Osteoblast (primary cell): ENCODE data around the gene TLE4. TPM values are rescaled to one million over a fixed set of nuclear protein-coding genes. Genes with fewer than 3 reads are reported as not detected.

Experiments used
- DNase-seq: peaks from one replicate; pipeline ENCODE4 v3.0.0; 2011; ENCODE audit warnings: low spot score, mixed read lengths; ENCODE audit not compliant: insufficient read length; ENCODE audit errors: missing footprints
- H2AFZ ChIP-seq: 2 replicates; pipeline ENCODE4 v1.6.0; 2011; ENCODE audit warnings: mild to moderate bottlenecking, low read length
- H3K27ac ChIP-seq: 2 replicates; pipeline ENCODE4 v1.5.1; 2011; ENCODE audit warnings: mild to moderate bottlenecking, low read depth, low read length, moderate library complexity
- H3K27me3 ChIP-seq: 2 replicates; pipeline ENCODE4 v1.6.0; 2012; ENCODE audit warnings: mild to moderate bottlenecking, control low read depth, inconsistent platforms, low read length, moderate library complexity; ENCODE audit not compliant: insufficient read depth
- H3K36me3 ChIP-seq: 2 replicates; pipeline ENCODE4 v1.5.1; 2011; ENCODE audit warnings: mild to moderate bottlenecking, low read length, control low read depth, moderate library complexity; ENCODE audit not compliant: insufficient read depth
- H3K4me1 ChIP-seq: 2 replicates; pipeline ENCODE4 v1.5.1; 2011; ENCODE audit warnings: mild to moderate bottlenecking, low read length, control low read depth, moderate library complexity; ENCODE audit not compliant: insufficient read depth
- H3K4me2 ChIP-seq: 2 replicates; pipeline ENCODE4 v1.6.0; 2011; ENCODE audit warnings: mild to moderate bottlenecking, low read length; ENCODE audit not compliant: insufficient read depth
- H3K4me3 ChIP-seq: fragments of 200-600 bp; sonication (generic); 3 replicates; pipeline ENCODE4 v1.5.1; 2012; ENCODE audit warnings: mild to moderate bottlenecking, low read length, inconsistent platforms; ENCODE audit not compliant: insufficient read depth
- H3K79me2 ChIP-seq: 2 replicates; pipeline ENCODE4 v1.6.0; 2012; ENCODE audit warnings: mild to moderate bottlenecking, low read length, control low read depth, inconsistent platforms; ENCODE audit not compliant: insufficient read depth
- H3K9me3 ChIP-seq: 2 replicates; pipeline ENCODE4 v1.5.1; 2011; ENCODE audit warnings: low read depth, low read length, control low read depth
- H4K20me1 ChIP-seq: 2 replicates; pipeline ENCODE4 v1.6.0; 2012; ENCODE audit warnings: mild to moderate bottlenecking, low read length, control low read depth; ENCODE audit not compliant: insufficient read depth
- total RNA-seq: library from RNA; depleted of rRNA; stranded (reverse); fragments of >200 nt; gene quantifications from 2 replicates; pipeline ENCODE4 v1.2.3, GENCODE V29; 2012
- TF ChIP-seq, protein P1 (sequence below): IDR thresholded peaks from 2 replicates; pipeline ENCODE4 v1.5.1; 2011; ENCODE audit warnings: mild to moderate bottlenecking, low read depth, low read length, moderate library complexity; ENCODE audit errors: extremely low read depth

The TLE4 gene
- total RNA-seq, 1 donor: 62.2 TPM

GRCh38 chr9:79766091-79766490 is 194.3 kb downstream of the TLE4 start:
- H3K27me3 ChIP-seq: no peaks in the 10 kb centered on the region
- H3K4me2 ChIP-seq: no peak overlapping the region
- H3K36me3 ChIP-seq: no peaks in the 10 kb centered on the region
- H3K4me1 ChIP-seq: peaks cover 14% of the 10 kb centered on the region
- no peak for DNase-seq
- H4K20me1 ChIP-seq: no peaks in the 10 kb centered on the region
- H2AFZ ChIP-seq: no peak overlapping the region
- no peak overlapping the region for H3K27ac ChIP-seq
- no peaks in the 10 kb centered on the region for H3K79me2 ChIP-seq
- no peaks in the 10 kb centered on the region for H3K9me3 ChIP-seq
- no peak overlapping the region for H3K4me3 ChIP-seq
- TF ChIP-seq, protein P1, sequence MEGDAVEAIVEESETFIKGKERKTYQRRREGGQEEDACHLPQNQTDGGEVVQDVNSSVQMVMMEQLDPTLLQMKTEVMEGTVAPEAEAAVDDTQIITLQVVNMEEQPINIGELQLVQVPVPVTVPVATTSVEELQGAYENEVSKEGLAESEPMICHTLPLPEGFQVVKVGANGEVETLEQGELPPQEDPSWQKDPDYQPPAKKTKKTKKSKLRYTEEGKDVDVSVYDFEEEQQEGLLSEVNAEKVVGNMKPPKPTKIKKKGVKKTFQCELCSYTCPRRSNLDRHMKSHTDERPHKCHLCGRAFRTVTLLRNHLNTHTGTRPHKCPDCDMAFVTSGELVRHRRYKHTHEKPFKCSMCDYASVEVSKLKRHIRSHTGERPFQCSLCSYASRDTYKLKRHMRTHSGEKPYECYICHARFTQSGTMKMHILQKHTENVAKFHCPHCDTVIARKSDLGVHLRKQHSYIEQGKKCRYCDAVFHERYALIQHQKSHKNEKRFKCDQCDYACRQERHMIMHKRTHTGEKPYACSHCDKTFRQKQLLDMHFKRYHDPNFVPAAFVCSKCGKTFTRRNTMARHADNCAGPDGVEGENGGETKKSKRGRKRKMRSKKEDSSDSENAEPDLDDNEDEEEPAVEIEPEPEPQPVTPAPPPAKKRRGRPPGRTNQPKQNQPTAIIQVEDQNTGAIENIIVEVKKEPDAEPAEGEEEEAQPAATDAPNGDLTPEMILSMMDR: no peak

GRCh38 chr9:79768194-79768593 is 196.4 kb downstream of the TLE4 start:
- no peak overlapping the region for H2AFZ ChIP-seq
- no peak overlapping the region for H3K27ac ChIP-seq
- H3K4me2 ChIP-seq: no peak overlapping the region
- no peak for DNase-seq
- no peak overlapping the region for H3K4me3 ChIP-seq
- H3K36me3 ChIP-seq: no peaks in the 10 kb centered on the region
- TF ChIP-seq, protein P1: no peak
- H4K20me1 ChIP-seq: no peaks in the 10 kb centered on the region
- peaks cover 5% of the 10 kb centered on the region for H3K27me3 ChIP-seq
- H3K4me1 ChIP-seq: peaks cover 14% of the 10 kb centered on the region
- no peaks in the 10 kb centered on the region for H3K9me3 ChIP-seq
- no peaks in the 10 kb centered on the region for H3K79me2 ChIP-seq

DNA sequence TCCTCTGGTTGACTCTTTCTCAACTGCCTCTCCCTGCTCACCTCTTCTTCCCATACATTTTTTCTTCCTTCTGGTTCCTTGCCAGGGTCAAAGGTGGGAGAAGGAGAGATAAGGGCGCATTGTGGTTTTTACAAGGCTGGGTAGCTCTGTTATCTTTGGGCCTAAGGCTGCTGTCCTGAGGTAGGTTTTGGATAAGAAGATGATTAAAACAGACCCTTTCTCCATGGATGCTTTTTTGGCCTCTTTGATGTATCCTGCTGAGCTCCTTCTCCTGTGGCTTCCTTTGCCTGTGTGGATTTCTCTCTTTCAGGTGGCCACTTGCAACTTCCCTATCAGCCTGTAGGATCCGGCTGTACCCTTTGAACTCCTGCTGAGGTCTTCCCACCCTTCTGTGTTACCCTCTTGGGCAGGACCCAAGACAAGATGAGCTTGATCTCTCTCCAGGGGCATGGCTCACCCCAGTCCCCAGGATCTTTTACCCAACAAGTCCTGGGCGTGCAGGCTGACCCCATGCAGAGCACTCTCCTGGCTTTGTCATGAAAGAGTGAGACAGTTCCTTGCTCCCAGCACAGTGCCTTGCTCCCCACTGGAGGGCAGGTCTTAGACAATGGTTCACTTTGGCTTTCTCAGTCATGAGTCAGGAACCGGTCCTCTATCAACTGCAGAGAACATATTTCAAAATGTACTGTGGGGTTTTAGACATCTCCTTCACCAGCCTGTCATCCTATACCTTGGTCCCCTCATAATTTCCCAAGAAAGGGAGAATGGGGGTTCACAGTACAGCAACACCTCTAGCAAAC is 197.9 kb downstream of the TLE4 start:
- H3K4me1 ChIP-seq: peaks cover 6% of the 10 kb centered on the region
- no peak overlapping the region for H2AFZ ChIP-seq
- no peak overlapping the region for H3K4me3 ChIP-seq
- TF ChIP-seq, protein P1: peak; percentile 36
- no peak overlapping the region for H3K4me2 ChIP-seq
- H3K27me3 ChIP-seq: peaks cover 5% of the 10 kb centered on the region
- no peak for DNase-seq
- H3K27ac ChIP-seq: no peak overlapping the region
- no peaks in the 10 kb centered on the region for H4K20me1 ChIP-seq
- no peaks in the 10 kb centered on the region for H3K9me3 ChIP-seq
- H3K36me3 ChIP-seq: no peaks in the 10 kb centered on the region
- no peaks in the 10 kb centered on the region for H3K79me2 ChIP-seq

DNA sequence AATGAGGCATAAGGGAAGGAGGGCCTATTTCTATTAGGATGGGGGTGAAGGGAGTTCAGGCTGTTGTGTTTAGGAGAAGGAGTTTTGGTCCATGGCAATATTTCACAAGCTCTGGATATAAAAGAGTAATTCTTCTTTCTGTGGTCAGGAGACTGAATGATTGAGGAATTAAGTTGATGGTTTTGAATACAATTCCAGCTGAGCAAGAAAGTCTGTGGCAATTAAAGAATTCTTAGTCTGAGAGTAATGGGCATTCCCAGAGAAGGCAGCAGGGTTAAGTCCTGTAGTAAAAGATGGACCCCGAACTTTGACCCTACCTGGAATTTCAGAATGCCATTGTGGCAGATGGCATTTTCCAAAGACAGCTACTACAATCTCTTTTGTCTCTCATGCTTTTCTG is 202.6 kb downstream of the TLE4 start:
- no peaks in the 10 kb centered on the region for H3K9me3 ChIP-seq
- H3K27ac ChIP-seq: no peak overlapping the region
- no peaks in the 10 kb centered on the region for H4K20me1 ChIP-seq
- no peak overlapping the region for H3K4me2 ChIP-seq
- no peaks in the 10 kb centered on the region for H3K36me3 ChIP-seq
- no peak overlapping the region for H2AFZ ChIP-seq
- H3K27me3 ChIP-seq: peaks cover 5% of the 10 kb centered on the region
- H3K4me3 ChIP-seq: no peak overlapping the region
- H3K79me2 ChIP-seq: no peaks in the 10 kb centered on the region
- no peak for DNase-seq
- TF ChIP-seq, protein P1: no peak
- H3K4me1 ChIP-seq: no peaks in the 10 kb centered on the region
